Mesenteric fat pad (tissue), 1 donor: ENCODE data around the gene GTF2A1. TPM values are rescaled to one million over a fixed set of nuclear protein-coding genes. Genes with fewer than 3 reads are reported as not detected.
"Not testable (repeated sequence)": the region's sequence is repeated elsewhere in the genome, so short reads cannot be mapped to it uniquely, and the experiment has no call there.

Experiments
- DNase-seq: peaks from one replicate; pipeline ENCODE4 v3.0.0-alpha.2; 2020; ENCODE audit warnings: low spot score
- long read RNA-seq: library from polyadenylated mRNA; unstranded; transcript quantifications from one replicate; pipeline ENCODE4 v2.0.0, GENCODE V29; 2020
- total RNA-seq: library from RNA; stranded (reverse); fragmentation: NEBNext Ultra II Directional; extraction: Animal tissue kit (Norgen Biotek cat#: 25700); gene quantifications from one replicate; pipeline ENCODE4 v1.2.1, GENCODE V29; 2021
- donor health status: DM: yes; HTN: yes; CAD: no.

The GTF2A1 gene
- total RNA-seq: 24.7 TPM
- long read RNA-seq, full-length matches to known transcripts: 4 of 13 reads
- long read RNA-seq, partial matches to known transcripts: 6 of 13 reads
- long read RNA-seq, other reads (novel, unspliced or antisense): 3 of 13 reads

GRCh38 chr14:81220830-81221578, at the start of gene GTF2A1:
Gene GTF2A1 (minus strand): TSS chr14:81220959. CDS start chr14:81220518, 441 bp downstream.
- DNase-seq: peak; percentile 99

- DNase-seq: no peak
Measured at GRCh38 chr14:81269979-81270375, 49.2 kb upstream of the GTF2A1 start.

- DNase-seq: no peak
Measured at GRCh38 chr14:81269100-81269978, 48.6 kb upstream of the GTF2A1 start.

GRCh38 chr14:81268016-81268416, 47.3 kb upstream of the GTF2A1 start:
- no peak for DNase-seq

GRCh38 chr14:81265636-81266169, 44.9 kb upstream of the GTF2A1 start:
- DNase-seq: no peak

GRCh38 chr14:81264671-81265070, 43.9 kb upstream of the GTF2A1 start:
- no peak for DNase-seq

- no peak for DNase-seq
Measured at GRCh38 chr14:81263777-81264410, 43.1 kb upstream of the GTF2A1 start.

GRCh38 chr14:81261176-81261575, 40.4 kb upstream of the GTF2A1 start:
- DNase-seq: no peak

GRCh38 chr14:81260732-81261131, 40.0 kb upstream of the GTF2A1 start:
- no peak for DNase-seq

GRCh38 chr14:81256289-81256960, 35.7 kb upstream of the GTF2A1 start:
- no peak for DNase-seq

GRCh38 chr14:81252278-81252677, 31.5 kb upstream of the GTF2A1 start:
- DNase-seq: no peak

GRCh38 chr14:81247271-81247766, 26.6 kb upstream of the GTF2A1 start:
- no peak for DNase-seq

- no peak for DNase-seq
Measured at GRCh38 chr14:81246461-81247270, 25.9 kb upstream of the GTF2A1 start.

- DNase-seq: no peak
Measured at GRCh38 chr14:81245771-81246170, 25.0 kb upstream of the GTF2A1 start.

GRCh38 chr14:81244431-81244830, 23.7 kb upstream of the GTF2A1 start:
- DNase-seq: not testable (repeated sequence)

GRCh38 chr14:81243499-81243898, 22.7 kb upstream of the GTF2A1 start:
- DNase-seq: no peak

GRCh38 chr14:81236849-81237248, 16.1 kb upstream of the GTF2A1 start:
- not testable (repeated sequence) for DNase-seq

- DNase-seq: no peak
Measured at GRCh38 chr14:81236138-81236537, 15.4 kb upstream of the GTF2A1 start.

GRCh38 chr14:81235096-81235495, 14.3 kb upstream of the GTF2A1 start:
- DNase-seq: no peak

- DNase-seq: no peak
Measured at GRCh38 chr14:81234278-81234677, 13.5 kb upstream of the GTF2A1 start.
